Stimulated activated CD4-positive, alpha-beta T cell treated with anti-CD3 and anti-CD28 coated beads, TNF-alpha, amount 100 ng/mL, for 48 hours (primary cell): Measurements from ENCODE around the gene HK2.

Source experiments
- DNase-seq, 3 donors: peaks; one replicate each; pipeline ENCODE4 v3.0.0-alpha.2; 2020; ENCODE audit warnings: low read depth in 3 of 3

Gene HK2

DNA sequence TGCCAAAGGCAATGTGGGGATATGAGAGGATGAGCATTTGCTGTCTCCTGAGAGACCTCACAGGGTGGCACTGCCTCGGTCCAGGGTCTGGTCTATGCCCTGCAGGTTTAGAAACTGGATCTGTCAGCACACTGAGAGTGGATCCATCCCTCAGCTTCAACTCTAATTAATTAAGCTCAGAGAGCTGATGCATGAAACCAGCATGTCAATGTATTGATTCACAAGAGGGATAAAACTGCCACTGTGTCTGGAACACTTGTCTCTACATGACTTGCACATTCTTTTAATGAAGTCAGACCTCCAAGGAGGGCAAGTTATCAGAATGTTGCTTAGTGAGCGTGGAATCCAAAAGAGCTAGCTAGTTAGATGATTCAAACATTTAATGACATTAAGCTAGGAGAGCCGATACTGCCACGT is 102.1 kb downstream of the HK2 start:
- no peak for DNase-seq

DNA sequence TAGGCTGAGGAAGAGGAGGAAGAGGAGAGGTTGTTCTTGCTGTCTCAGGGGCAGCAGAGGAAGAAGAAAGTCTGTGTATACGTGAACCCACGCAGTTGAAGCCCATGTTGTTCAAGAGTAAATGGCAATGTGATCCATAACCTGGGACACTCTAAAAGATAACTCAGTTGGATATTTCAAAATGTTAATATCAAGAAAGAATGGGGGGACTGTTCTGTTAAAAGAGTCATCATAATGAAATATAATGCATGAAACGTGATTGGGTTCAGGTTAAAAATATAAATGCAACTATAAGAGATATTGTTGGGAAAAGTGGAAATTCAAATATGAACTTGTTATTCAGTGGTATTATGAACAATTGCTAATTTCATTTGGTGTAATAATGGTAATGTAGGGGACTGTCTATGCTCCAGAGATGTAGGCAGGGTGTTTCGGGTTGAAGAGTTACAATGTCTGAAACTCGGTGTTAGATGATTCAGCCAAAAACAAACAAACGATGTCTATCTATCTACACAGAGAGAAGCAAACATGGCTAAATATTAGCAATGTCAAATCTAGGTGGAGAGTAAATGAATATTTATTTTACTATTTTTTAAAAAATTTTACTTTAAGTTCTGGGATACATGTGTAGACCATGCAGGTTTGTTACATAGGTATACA is 103.4 kb downstream of the HK2 start:
- no peak for DNase-seq

DNA sequence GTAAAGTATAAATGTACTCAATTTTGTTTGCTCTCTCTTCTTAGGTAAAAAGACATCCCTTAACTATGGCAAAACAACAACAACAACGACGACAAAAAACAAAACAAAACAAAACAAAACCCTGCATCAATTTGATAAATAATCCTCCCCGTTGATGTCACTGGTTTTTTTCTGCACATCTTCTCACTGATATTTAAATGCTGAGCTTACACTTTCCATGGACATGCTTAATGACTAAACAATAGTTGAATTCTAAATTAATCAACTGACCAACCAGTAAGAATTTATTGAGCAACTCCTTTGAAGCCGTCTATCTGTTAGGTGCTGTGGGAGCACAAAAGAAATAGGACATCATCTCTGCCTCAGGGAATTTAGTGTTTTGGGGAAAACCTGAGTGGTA is 104.3 kb downstream of the HK2 start:
- DNase-seq: no peak

DNA sequence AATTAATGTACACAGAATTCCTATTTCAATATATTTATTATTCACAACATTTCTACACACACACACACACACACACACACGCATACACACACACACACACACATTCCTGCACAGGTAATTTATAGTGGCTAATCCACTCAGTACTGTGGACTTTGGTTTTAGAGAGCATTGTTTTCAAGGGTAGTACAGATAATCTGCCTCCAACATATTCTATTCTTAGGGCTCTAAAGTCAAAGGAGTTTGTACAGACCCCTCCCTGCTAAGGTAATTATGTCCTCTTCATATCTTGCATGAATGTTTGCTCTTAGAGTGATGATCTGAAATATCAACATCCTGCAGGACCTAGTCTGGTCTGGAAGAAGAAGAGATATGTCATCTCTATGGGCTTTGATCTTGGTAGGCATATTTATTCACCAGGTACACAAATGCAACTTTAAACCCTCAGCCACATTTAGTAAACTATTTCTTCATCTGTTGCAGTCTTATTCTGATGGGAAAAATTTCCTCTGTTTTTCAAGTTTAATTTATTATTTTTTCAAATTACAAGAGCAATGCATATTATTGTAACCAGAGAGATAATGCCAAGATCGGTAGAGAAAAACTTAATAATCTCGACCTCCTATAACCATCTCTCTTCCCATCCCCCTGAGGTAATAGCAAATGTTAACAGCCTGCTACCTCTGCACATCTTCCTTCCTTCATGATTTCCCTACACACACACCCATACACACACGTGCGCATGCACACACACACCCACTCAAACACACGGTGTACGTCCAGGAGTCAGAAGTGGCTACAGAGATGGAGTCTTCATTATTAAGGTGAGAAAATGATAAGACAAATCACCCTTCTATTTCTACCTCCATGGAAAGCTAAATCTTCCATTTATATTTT is 106.2 kb downstream of the HK2 start:
- DNase-seq: no peak

DNA sequence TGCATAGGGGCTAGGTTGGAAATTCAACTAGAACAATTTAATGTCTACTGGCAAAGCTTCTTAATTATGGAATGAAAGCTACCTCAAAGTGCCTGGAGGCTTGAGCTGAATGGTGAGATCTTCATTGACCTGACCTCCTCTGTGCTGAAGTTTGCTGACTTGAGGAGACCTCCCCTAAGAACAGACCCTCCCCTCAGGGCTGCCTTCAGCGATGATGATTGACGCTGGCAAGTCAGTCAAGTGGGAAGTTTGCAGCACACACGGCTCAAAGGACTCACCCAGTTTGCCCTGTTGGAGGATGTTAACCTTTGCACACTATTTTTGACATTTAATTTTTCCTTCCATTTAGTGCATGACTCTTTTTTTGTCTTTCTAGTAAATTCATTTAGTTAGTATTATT is 107.4 kb downstream of the HK2 start:
- no peak for DNase-seq

DNA sequence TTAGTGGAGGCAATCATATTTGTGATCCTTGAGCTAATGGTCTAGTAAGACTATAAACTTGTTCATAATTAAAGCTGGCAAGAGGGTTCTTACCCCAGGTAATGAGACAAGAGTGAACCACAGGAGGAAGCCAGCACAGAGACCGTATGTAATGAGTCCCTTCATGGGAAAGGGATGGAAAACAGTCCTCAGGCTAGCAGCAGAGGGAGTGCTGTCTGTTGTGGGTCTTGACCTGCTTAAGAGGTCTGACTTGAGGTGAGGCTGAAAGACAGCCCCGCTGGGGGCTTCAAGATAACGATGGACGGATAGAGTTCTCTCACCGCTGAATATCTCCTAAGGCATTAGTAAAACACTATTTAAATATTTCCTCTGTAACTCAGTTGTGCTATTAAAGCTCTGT is 108.3 kb downstream of the HK2 start:
- no peak for DNase-seq
